LNCaP clone FGC (cell line): ENCODE data around the gene SCN4B.

Experiments
- DNase-seq: peaks from one replicate; pipeline ENCODE4 v3.0.0-alpha.2; 2011; ENCODE audit warnings: low read depth
- H3K4me3 ChIP-seq: 2 replicates; pipeline ENCODE4 v1.5.1; 2011; ENCODE audit warnings: mild to moderate bottlenecking, low read depth, low read length, control low read depth
- CTCF ChIP-seq: IDR thresholded peaks from 2 replicates; pipeline ENCODE4 v1.5.1; 2012; ENCODE audit warnings: mild to moderate bottlenecking; ENCODE audit not compliant: control insufficient read depth, insufficient read depth; ENCODE audit errors: extremely low read depth

Gene SCN4B

GRCh38 chr11:118111019-118111743 is 41.4 kb downstream of the SCN4B start:
- no peak overlapping the region for H3K4me3 ChIP-seq
- no peak for DNase-seq
- TF ChIP-seq CTCF = no peak

- DNase-seq = no peak
- no peak for TF ChIP-seq CTCF
- no peak overlapping the region for H3K4me3 ChIP-seq
These were observed 43.4 kb downstream of the SCN4B start for GRCh38 chr11:118109231-118109630.

- H3K4me3 ChIP-seq = no peak overlapping the region
- DNase-seq = no peak
- no peak for TF ChIP-seq CTCF
These were observed 44.1 kb downstream of the SCN4B start for GRCh38 chr11:118108513-118108912.

- no peak overlapping the region for H3K4me3 ChIP-seq
- DNase-seq = no peak
- no peak for TF ChIP-seq CTCF
These were observed 45.8 kb downstream of the SCN4B start for GRCh38 chr11:118106789-118107335.

GRCh38 chr11:118105657-118106305 is 46.8 kb downstream of the SCN4B start:
- DNase-seq = no peak
- H3K4me3 ChIP-seq = no peak overlapping the region
- TF ChIP-seq CTCF = no peak

- no peak overlapping the region for H3K4me3 ChIP-seq
- DNase-seq = no peak
- no peak for TF ChIP-seq CTCF
These were observed 48.1 kb downstream of the SCN4B start for GRCh38 chr11:118104491-118104890.
